GM12878 (cell line): ENCODE results near the gene LMNB1.

ENCODE experiments used
- GABPA ChIP-seq: IDR thresholded peaks from 2 replicates; pipeline ENCODE4 v1.6.1; 2014; ENCODE audit warnings: antibody characterized with exemption, low read depth, mild to moderate bottlenecking, inconsistent platforms
- KDM1A ChIP-seq: fragments of 200-600 bp; sonication (generic); IDR thresholded peaks from 2 replicates; pipeline ENCODE4 v1.6.1; 2016; ENCODE audit warnings: borderline replicate concordance
- POLR2AphosphoS5 ChIP-seq: IDR thresholded peaks from 2 replicates; pipeline ENCODE4 v1.6.1; 2011; ENCODE audit warnings: mild to moderate bottlenecking, low read length, inconsistent platforms
- ZBTB4 ChIP-seq: fragments of 450-650 bp; formaldehyde crosslinking; IDR thresholded peaks from 2 replicates; pipeline ENCODE4 v1.4.0; 2022; ENCODE audit warnings: mild to moderate bottlenecking, moderate library complexity
- ZNF207 ChIP-seq: fragments of 450-650 bp; IDR thresholded peaks from 2 replicates; pipeline ENCODE4 v1.6.1; 2014; ENCODE audit warnings: antibody characterized with exemption, mild to moderate bottlenecking, borderline replicate concordance
- TF ChIP-seq, protein P1 (sequence below), 3 experiments: IDR thresholded peaks in 2 of 3; conservative IDR thresholded peaks in 1 of 3; 2 replicates each; pipeline ENCODE4 v1.5.1; 2011; ENCODE audit warnings: low read depth in 3 of 3, low read length in 3 of 3, mild to moderate bottlenecking in 3 of 3, control low read depth in 2 of 3, moderate library complexity in 2 of 3, inconsistent platforms in 1 of 3, mixed read lengths in 1 of 3; ENCODE audit not compliant: control insufficient read depth in 2 of 3, insufficient read depth in 1 of 3; ENCODE audit errors: extremely low read depth in 1 of 3

GRCh38 chr5:126754609-126755008 is 22.3 kb upstream of the LMNB1 start:
- no peak for TF ChIP-seq POLR2AphosphoS5
- TF ChIP-seq, protein P1, sequence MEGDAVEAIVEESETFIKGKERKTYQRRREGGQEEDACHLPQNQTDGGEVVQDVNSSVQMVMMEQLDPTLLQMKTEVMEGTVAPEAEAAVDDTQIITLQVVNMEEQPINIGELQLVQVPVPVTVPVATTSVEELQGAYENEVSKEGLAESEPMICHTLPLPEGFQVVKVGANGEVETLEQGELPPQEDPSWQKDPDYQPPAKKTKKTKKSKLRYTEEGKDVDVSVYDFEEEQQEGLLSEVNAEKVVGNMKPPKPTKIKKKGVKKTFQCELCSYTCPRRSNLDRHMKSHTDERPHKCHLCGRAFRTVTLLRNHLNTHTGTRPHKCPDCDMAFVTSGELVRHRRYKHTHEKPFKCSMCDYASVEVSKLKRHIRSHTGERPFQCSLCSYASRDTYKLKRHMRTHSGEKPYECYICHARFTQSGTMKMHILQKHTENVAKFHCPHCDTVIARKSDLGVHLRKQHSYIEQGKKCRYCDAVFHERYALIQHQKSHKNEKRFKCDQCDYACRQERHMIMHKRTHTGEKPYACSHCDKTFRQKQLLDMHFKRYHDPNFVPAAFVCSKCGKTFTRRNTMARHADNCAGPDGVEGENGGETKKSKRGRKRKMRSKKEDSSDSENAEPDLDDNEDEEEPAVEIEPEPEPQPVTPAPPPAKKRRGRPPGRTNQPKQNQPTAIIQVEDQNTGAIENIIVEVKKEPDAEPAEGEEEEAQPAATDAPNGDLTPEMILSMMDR (IDR thresholded peaks at IDR 0.05 in 2 of 3, conservative IDR thresholded peaks at IDR 0.05 in 1 of 3; ENCODE audit: control insufficient read depth in 2 of 3, extremely low read depth in 1 of 3, insufficient read depth in 1 of 3, low read depth in 3 of 3, low read length in 3 of 3), result no peak
- TF ChIP-seq KDM1A, result no peak
- TF ChIP-seq GABPA, result no peak
- no peak for TF ChIP-seq ZNF207
- no peak for TF ChIP-seq ZBTB4
